HG03521 (cell line): ENCODE data around the gene ESPN.

ENCODE experiments used
- ATAC-seq: cut with Tn5 transposase; IDR thresholded peaks from one replicate; pipeline ENCODE4 v1.9.1; 2021; ENCODE audit warnings: mild to moderate bottlenecking, moderate library complexity; ENCODE audit not compliant: unreplicated experiment

Gene ESPN

DNA sequence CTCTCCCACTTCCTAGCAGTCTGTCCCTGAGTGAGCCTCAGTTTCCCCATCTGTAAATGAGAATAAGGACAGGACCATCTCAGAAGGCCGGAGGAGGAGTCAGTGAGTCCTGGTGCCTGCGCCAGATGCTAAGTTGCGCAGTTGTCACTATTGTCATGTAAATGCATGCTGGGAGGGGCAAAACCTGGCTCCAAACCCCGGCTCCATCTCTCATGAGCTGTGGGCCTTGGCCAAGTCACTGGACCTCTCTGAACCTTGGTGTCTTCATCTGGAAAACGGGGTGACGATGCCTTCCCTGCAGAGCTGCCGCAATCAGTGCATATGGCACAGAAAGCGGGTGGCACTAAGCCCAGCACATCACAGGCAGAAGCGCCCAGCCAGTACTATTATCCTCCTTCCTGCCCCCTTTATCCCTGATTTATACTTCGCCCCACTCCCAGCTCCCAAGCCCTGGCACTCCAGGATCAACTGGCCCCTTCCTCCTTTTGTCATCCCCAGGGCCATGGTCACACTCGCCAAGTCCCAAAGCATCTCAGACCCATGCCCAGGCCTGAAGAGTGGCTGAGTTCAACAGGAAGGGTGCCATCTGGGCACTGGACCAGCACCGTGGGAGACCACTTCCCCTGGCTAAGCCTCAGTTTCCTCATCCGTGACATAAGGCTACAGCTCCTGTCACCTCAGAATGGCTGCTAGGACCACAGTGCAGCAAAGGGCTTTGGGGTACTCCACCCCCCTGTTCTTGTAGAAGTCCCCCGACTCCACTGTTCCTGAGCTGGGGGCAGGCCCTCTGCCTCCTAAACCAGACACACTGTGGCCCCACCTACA, 71.2 kb downstream of the ESPN start:
- ATAC-seq, result no peak

DNA sequence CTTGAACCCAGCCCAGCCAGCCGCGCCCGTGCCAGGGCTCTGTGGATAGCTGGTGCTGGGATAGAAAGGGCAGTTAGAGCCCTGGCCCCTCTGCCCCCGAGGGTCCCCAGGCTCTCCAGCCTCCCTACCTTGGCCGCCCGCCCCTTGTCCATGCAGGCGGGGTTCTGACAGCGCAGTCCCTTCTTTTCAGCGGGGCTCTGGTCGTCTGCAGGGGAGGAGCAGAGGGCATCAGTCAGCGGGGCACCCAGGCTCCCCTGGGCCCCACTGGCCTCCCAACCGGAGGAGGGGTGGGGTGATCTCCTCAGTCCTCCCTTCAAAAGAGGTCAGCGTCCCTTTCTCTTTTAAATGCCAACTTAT, 71.8 kb downstream of the ESPN start:
- no peak for ATAC-seq

- ATAC-seq, result no peak
Observed at GRCh38 chr1:6496890-6497214, 72.3 kb downstream of the ESPN start.

GRCh38 chr1:6497215-6497866, 72.8 kb downstream of the ESPN start:
- no peak for ATAC-seq

- ATAC-seq, result no peak
Observed at GRCh38 chr1:6497867-6498575, 73.4 kb downstream of the ESPN start.

GRCh38 chr1:6498576-6499111, 74.1 kb downstream of the ESPN start:
- ATAC-seq, result no peak

DNA sequence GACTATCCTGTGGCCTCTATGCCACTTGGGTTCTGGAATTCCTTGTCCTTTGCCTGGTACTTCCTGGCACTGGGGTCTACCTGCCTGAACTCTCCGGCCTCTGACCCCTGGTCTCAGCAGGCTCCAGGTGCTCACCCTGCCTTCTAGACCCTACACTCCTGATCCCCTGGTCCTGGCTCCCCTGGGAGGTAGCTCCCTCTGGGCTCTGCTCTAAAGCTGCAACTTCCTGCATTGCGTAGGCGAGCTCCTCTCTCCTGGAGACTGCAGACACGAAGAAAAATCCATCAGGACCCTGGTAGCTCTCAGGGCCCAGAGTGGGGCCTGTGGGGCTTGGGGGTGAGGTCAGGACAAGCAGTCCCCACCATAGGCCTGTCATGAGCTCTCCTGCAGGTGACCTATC, 74.7 kb downstream of the ESPN start:
- ATAC-seq, result no peak

DNA sequence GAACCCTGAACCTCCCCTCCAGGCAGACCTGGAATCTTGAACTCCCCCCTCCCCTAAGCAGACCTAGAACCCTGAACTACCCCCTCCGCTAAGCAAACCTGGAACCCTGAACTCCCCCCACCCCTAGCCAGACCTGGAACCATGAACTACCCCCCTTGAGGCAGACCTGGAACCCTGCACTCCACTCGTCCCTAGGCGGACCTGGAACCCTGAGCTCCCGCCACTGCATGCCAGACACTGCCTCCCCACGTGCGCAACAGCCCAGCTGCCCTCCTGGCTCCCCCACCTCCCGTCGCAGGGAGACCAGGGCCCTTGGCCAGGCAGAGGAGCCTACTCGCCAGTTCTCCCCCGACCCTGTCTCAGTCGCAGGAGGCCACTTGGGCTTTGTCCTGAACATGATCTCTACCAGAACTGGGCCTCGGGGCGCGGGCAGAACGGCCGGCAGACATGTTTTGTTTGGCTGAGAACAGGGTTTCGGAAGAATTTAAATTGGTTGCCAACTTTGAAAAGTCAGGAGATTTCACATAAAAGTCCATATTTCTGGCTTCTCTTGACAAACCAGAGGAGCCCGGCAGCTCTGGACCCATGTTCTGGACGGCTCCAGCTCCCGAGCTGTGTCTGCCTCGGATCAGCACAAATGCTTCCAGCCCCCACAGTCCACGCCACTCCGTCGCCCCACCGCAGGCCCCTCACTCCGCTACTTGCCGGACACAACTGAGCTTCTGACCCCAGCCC, 76.1 kb downstream of the ESPN start:
- ATAC-seq, result no peak

DNA sequence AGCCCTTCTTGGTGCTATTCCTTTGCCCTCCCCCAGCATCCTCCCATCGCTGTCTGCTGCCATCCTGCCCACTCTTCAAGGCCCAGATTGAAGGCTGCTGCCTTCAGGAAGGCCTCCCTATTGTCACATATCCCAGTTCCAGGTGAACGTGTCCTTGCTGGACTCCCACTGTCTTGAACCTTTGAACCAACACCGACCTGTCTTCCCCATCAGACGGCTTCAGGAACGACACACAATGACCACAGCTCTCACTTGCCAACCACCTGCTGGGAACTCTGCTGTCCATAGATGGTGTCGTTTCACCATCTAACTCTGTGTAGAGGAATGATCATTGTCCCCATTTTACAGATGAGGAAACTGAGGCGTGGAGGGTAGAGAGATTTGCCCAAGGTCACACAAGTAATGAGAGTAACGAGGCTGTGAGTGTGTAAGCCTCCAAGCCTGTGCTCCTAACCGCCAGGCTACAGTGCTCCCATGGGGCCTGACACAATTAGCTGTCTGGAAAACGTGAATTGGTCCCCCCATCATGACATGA, 76.8 kb downstream of the ESPN start:
- ATAC-seq, result no peak

- ATAC-seq, result no peak
Observed at GRCh38 chr1:6502000-6502891, 77.7 kb downstream of the ESPN start.

DNA sequence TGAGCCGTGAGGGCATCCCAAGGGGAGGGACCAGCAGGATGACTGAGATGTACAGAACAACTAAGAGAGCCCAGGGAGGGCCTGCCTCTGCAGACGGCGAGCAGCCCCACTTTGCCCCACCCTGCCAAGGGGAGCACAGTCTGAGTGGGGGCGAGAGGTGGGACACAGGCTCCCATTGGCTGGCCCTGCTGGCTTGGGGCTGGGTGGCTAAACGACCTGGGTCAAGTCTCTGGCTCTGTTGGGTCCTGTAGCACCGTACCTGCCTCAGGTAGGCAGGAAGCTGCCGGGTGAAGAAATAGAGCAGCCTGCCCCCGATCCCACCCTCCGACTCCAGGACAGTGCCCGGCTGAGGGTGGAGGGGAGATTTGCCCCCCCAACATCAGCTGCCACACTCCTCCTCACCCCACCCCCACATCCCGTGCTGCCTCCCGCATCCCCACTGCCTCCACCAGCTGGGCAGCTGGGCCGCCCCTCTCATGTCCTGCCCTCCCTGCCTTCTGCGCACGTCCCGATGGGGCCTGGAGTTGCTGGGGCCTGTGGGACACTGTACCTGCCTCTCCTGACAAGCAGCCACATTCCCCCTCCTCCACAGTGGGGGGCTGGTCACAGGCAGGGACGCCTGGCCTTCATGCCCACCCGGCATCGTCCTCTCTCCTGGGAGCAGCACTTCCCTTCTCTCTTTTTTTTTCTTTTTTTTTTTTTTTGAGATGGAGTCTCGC, 79.5 kb downstream of the ESPN start:
- ATAC-seq, result no peak

GRCh38 chr1:6504887-6505286, 80.3 kb downstream of the ESPN start:
- no peak for ATAC-seq

GRCh38 chr1:6505367-6506209, 81.0 kb downstream of the ESPN start:
- no peak for ATAC-seq

GRCh38 chr1:6506210-6507036, 81.8 kb downstream of the ESPN start:
- no peak for ATAC-seq

- no peak for ATAC-seq
Observed at GRCh38 chr1:6507037-6507428, 82.5 kb downstream of the ESPN start.

DNA sequence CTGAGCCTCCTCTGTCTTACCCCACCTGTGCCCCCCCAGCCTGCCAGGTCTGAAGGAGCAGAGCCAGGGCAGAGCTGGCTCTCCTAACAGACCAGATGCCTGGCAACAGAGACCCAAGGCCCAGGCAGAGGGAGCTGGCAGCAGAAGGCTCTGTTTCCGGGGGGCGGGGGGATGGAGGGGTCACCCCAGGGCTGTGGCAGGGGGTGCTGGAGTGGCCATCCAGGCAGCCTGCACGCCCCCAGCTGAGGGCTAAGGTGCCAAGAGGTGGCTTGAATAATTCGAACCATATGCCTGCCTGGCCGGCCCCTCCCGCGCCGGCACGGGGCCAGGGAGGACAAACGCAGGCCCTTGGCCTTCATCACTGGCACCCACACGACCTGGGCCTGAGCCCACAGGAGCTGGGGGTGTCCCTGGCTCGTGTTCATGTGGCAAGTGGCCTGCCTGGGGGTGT, 82.9 kb downstream of the ESPN start:
- no peak for ATAC-seq

GRCh38 chr1:6508154-6508815, 83.7 kb downstream of the ESPN start:
- ATAC-seq, result no peak
